H9 (cell line): ENCODE data around the gene GALNT10. TPM values are rescaled to one million over a fixed set of nuclear protein-coding genes. Genes with fewer than 3 reads are reported as not detected.

ENCODE experiments used
- DNase-seq: peaks from one replicate; pipeline ENCODE4 v3.0.0-alpha.2; 2017
- H2AFZ ChIP-seq: one replicate; pipeline ENCODE4 v1.6.1; 2013; ENCODE audit warnings: mild to moderate bottlenecking, low read length, control low read depth, moderate library complexity
- H2AK5ac ChIP-seq: 2 replicates; pipeline ENCODE4 v1.6.1; 2013; ENCODE audit warnings: low read length, control low read depth, mixed read lengths; ENCODE audit not compliant: insufficient read length
- H2BK120ac ChIP-seq: one replicate; pipeline ENCODE4 v1.6.1; 2013; ENCODE audit warnings: low read depth, mild to moderate bottlenecking, low read length, control low read depth, inconsistent platforms; ENCODE audit not compliant: poor library complexity, severe bottlenecking
- H2BK12ac ChIP-seq: 2 replicates; pipeline ENCODE4 v1.6.1; 2013; ENCODE audit warnings: low read length, control low read depth, mixed read lengths, low read depth; ENCODE audit not compliant: insufficient read length
- H2BK15ac ChIP-seq: 2 replicates; pipeline ENCODE4 v1.6.1; 2013; ENCODE audit warnings: low read depth, low read length, control low read depth
- H2BK20ac ChIP-seq: one replicate; pipeline ENCODE4 v1.6.1; 2013; ENCODE audit warnings: low read depth, mild to moderate bottlenecking, low read length, control low read depth, inconsistent platforms; ENCODE audit not compliant: poor library complexity, severe bottlenecking
- H2BK5ac ChIP-seq: 2 replicates; pipeline ENCODE4 v1.6.1; 2013; ENCODE audit warnings: low read length, control low read depth, mixed read lengths; ENCODE audit not compliant: insufficient read length
- H3K14ac ChIP-seq: 2 replicates; pipeline ENCODE4 v1.6.1; 2013; ENCODE audit warnings: low read length, control low read depth; ENCODE audit not compliant: insufficient read depth
- H3K18ac ChIP-seq: 2 replicates; pipeline ENCODE4 v1.6.1; 2013; ENCODE audit warnings: low read depth, mild to moderate bottlenecking, mixed read lengths, low read length, control low read depth; ENCODE audit not compliant: insufficient read length
- H3K23ac ChIP-seq: 2 replicates; pipeline ENCODE4 v1.6.1; 2013; ENCODE audit warnings: low read length, control low read depth, mixed read lengths, low read depth; ENCODE audit not compliant: insufficient read length
- H3K23me2 ChIP-seq: 2 replicates; pipeline ENCODE4 v1.6.1; 2013; ENCODE audit warnings: low read depth, mild to moderate bottlenecking, mixed read lengths, low read length, control low read depth; ENCODE audit not compliant: insufficient read length, poor library complexity, severe bottlenecking
- H3K27ac ChIP-seq: 2 replicates; pipeline ENCODE4 v1.5.1; 2013; ENCODE audit warnings: low read length, control low read depth, mixed read lengths, low read depth; ENCODE audit not compliant: insufficient read length
- H3K27me3 ChIP-seq: 2 replicates; pipeline ENCODE4 v1.6.1; 2013; ENCODE audit warnings: low read length, control low read depth, inconsistent platforms; ENCODE audit not compliant: insufficient read depth
- H3K4ac ChIP-seq: 2 replicates; pipeline ENCODE4 v1.6.1; 2013; ENCODE audit warnings: low read depth, mild to moderate bottlenecking, control low read depth, inconsistent platforms, low read length, moderate library complexity
- H3K4me1 ChIP-seq: 2 replicates; pipeline ENCODE4 v1.6.1; 2013; ENCODE audit warnings: low read length, control low read depth, inconsistent platforms; ENCODE audit not compliant: insufficient read depth
- H3K4me2 ChIP-seq: 2 replicates; pipeline ENCODE4 v1.6.1; 2013; ENCODE audit warnings: low read length, control low read depth, mixed read lengths; ENCODE audit not compliant: insufficient read length, insufficient read depth
- H3K56ac ChIP-seq: 2 replicates; pipeline ENCODE4 v1.6.1; 2013; ENCODE audit warnings: low read depth, mild to moderate bottlenecking, mixed read lengths, low read length, control low read depth; ENCODE audit not compliant: insufficient read length
- H3K79me1 ChIP-seq: 2 replicates; pipeline ENCODE4 v1.6.1; 2013; ENCODE audit warnings: low read depth, mild to moderate bottlenecking, moderate library complexity, low read length, control low read depth, inconsistent platforms; ENCODE audit not compliant: insufficient read depth, poor library complexity, severe bottlenecking
- H3K79me2 ChIP-seq: 2 replicates; pipeline ENCODE4 v1.6.1; 2013; ENCODE audit warnings: low read length, control low read depth, inconsistent platforms; ENCODE audit not compliant: insufficient read depth
- H3K9ac ChIP-seq: 2 replicates; pipeline ENCODE4 v1.6.1; 2013; ENCODE audit warnings: low read length, control low read depth, mixed read lengths; ENCODE audit not compliant: insufficient read length; ENCODE audit errors: extremely low read depth
- H3K9me3 ChIP-seq: one replicate; pipeline ENCODE4 v1.6.1; 2013; ENCODE audit warnings: low read depth, low read length, inconsistent platforms; ENCODE audit not compliant: control insufficient read depth
- H3T11ph ChIP-seq: one replicate; pipeline ENCODE4 v1.6.1; 2013; ENCODE audit warnings: mild to moderate bottlenecking, low read length, control low read depth, inconsistent platforms
- H4K20me1 ChIP-seq: one replicate; pipeline ENCODE4 v1.6.1; 2013; ENCODE audit not compliant: control insufficient read depth, insufficient read length, insufficient read depth
- H4K5ac ChIP-seq: 2 replicates; pipeline ENCODE4 v1.6.1; 2013; ENCODE audit warnings: low read depth, mild to moderate bottlenecking, mixed read lengths, low read length, control low read depth; ENCODE audit not compliant: insufficient read length
- H4K8ac ChIP-seq: replicated peaks from 2 replicates; pipeline ENCODE4 v1.6.1; 2013; ENCODE audit warnings: low read length, control low read depth, mixed read lengths, low read depth; ENCODE audit not compliant: insufficient read length
- H4K91ac ChIP-seq: 2 replicates; pipeline ENCODE4 v1.6.1; 2013; ENCODE audit warnings: low read depth, mild to moderate bottlenecking, moderate library complexity, mixed read lengths, low read length, control low read depth; ENCODE audit not compliant: insufficient read length
- H3K27ac Mint-ChIP-seq, 3 experiments: 2 replicates in 2 of 3; 3 replicates in 1 of 3; pipeline ENCODE4 v1.8.0; 2020 to 2021; ENCODE audit warnings: mixed read lengths in 3 of 3, mild to moderate bottlenecking in 1 of 3, moderate library complexity in 1 of 3
- H3K27me3 Mint-ChIP-seq: 2 replicates; pipeline ENCODE4 v1.8.0; 2021; ENCODE audit warnings: low read depth, mild to moderate bottlenecking, moderate library complexity, mixed read lengths
- H3K36me3 Mint-ChIP-seq, 3 experiments: 2 replicates in 2 of 3; 3 replicates in 1 of 3; pipeline ENCODE4 v1.8.0; 2020 to 2021; ENCODE audit warnings: low read depth in 3 of 3, mixed read lengths in 3 of 3; ENCODE audit not compliant: insufficient read depth in 1 of 3
- H3K4me1 Mint-ChIP-seq, 2 experiments: 2 replicates each; pipeline ENCODE4 v1.8.0; 2020; ENCODE audit warnings: mixed read lengths in 2 of 2
- H3K4me3 Mint-ChIP-seq, 2 experiments: 2 replicates in 1 of 2; 3 replicates in 1 of 2; pipeline ENCODE4 v1.8.0; 2020 to 2021; ENCODE audit warnings: mild to moderate bottlenecking in 2 of 2, mixed read lengths in 2 of 2, moderate library complexity in 1 of 2
- H3K9me3 Mint-ChIP-seq, 2 experiments: 2 replicates in 1 of 2; 3 replicates in 1 of 2; pipeline ENCODE4 v1.8.0; 2020; ENCODE audit warnings: mild to moderate bottlenecking in 2 of 2, mixed read lengths in 2 of 2, moderate library complexity in 1 of 2
- CTCF ChIP-seq: fragments of 200-600 bp; sonication (generic); conservative IDR thresholded peaks from 3 replicates; pipeline ENCODE4 v1.8.0; 2021; ENCODE audit warnings: antibody characterized with exemption, mild to moderate bottlenecking
- WGBS: extraction: QIAGEN DNeasy Blood & Tissue Kit; methylation state at CpG from one replicate; pipeline ENCODE4 v1.1.7; 2013; ENCODE audit warnings: missing lambda C conversion rate, low lambda C conversion rate, mixed read lengths; ENCODE audit not compliant: insufficient read length; ENCODE audit errors: extremely low coverage; 5-methylcytosine and 5-hydroxymethylcytosine counted together
- total RNA-seq: library from RNA; stranded (reverse); gene quantifications from 2 replicates; pipeline ENCODE4 v1.2.1, GENCODE V29; 2021

The GALNT10 gene
- total RNA-seq, 1 experiment from 2014 or later: 15.4 TPM

GRCh38 chr5:154174091-154174490, 16.4 kb upstream of the GALNT10 start:
- DNase-seq: no peak
- H3T11ph ChIP-seq: no peak overlapping the region
- no peak overlapping the region for H2BK20ac ChIP-seq
- no peak overlapping the region for H3K4me2 ChIP-seq
- H2AK5ac ChIP-seq: no peak overlapping the region
- no peak overlapping the region for H4K5ac ChIP-seq
- H3K23me2 ChIP-seq: no peaks in the 10 kb centered on the region
- Mint-ChIP-seq H3K4me3 (no peak overlapping the region), H3K27me3 (peaks cover 2% of the 10 kb centered on the region; the same call in 1 of the 2 replicates), H3K27ac (no peak overlapping the region), H3K36me3 (no peaks in the 10 kb centered on the region; a peak in 1 of 7 replicates), H3K4me1 (peaks cover 24 to 28% of the 10 kb centered on the region in 2 experiments), H3K9me3 (peaks cover 0 to 5% of the 10 kb centered on the region in 2 experiments; a peak in 1 of 5 replicates)
- H4K91ac ChIP-seq: no peak overlapping the region
- no peaks in the 10 kb centered on the region for H3K4me1 ChIP-seq
- no peaks in the 10 kb centered on the region for H4K20me1 ChIP-seq
- H3K23ac ChIP-seq: no peak overlapping the region
- no peaks in the 10 kb centered on the region for H3K79me2 ChIP-seq
- no peak overlapping the region for H2BK15ac ChIP-seq
- no peak overlapping the region for H2BK12ac ChIP-seq
- no peak overlapping the region for H3K18ac ChIP-seq
- no peak overlapping the region for H3K4ac ChIP-seq
- H3K9me3 ChIP-seq: no peaks in the 10 kb centered on the region
- H3K56ac ChIP-seq: no peak overlapping the region
- no peak for TF ChIP-seq CTCF
- H4K8ac ChIP-seq: no peak overlapping the region
- no CpG with 5 or more reads among the region's 1 CpG for WGBS
- no peak overlapping the region for H2AFZ ChIP-seq
- H3K14ac ChIP-seq: no peak overlapping the region
- H3K27me3 ChIP-seq: no peaks in the 10 kb centered on the region
- H3K27ac ChIP-seq: no peak overlapping the region
- H3K79me1 ChIP-seq: no peaks in the 10 kb centered on the region
- H2BK5ac ChIP-seq: no peak overlapping the region
- H3K9ac ChIP-seq: no peak overlapping the region
- H2BK120ac ChIP-seq: no peak overlapping the region
